WTC11 (cell line): ENCODE data around the gene CPEB4. TPM values are rescaled to one million over a fixed set of nuclear protein-coding genes. Genes with fewer than 3 reads are reported as not detected.

Source experiments
- ATAC-seq: fragments of 200-7000 bp; cut with Tn5 transposase; 2 replicates; pipeline ENCODE4 v1.10.0; 2021; ENCODE audit warnings: mild to moderate bottlenecking, moderate library complexity
- CTCF ChIA-PET: fragments of 300-600 bp; sonication (Branson Sonifier 250); formaldehyde crosslinking; loops from one replicate; lab custom pipeline; 2021; ENCODE audit warnings: antibody characterized with exemption; lab: Charles Lee
- POLR2A ChIA-PET: fragments of 350-600 bp; sonication (Branson Sonifier 250); formaldehyde crosslinking; loops from one replicate; lab custom pipeline; 2021; ENCODE audit warnings: antibody characterized with exemption; lab: Charles Lee
- DNase-seq: peaks from one replicate; pipeline ENCODE4 v3.0.0; 2021; ENCODE audit warnings: low spot score
- H3K27ac Mint-ChIP-seq: 2 replicates; pipeline ENCODE4 v1.8.0; 2021; ENCODE audit warnings: mixed read lengths
- H3K27me3 Mint-ChIP-seq: 2 replicates; pipeline ENCODE4 v1.8.0; 2021; ENCODE audit warnings: low read depth, mild to moderate bottlenecking, moderate library complexity, mixed read lengths
- H3K36me3 Mint-ChIP-seq: 2 replicates; pipeline ENCODE4 v1.8.0; 2021; ENCODE audit warnings: mixed read lengths
- H3K4me1 Mint-ChIP-seq: 2 replicates; pipeline ENCODE4 v1.8.0; 2022; ENCODE audit warnings: mixed read lengths
- H3K4me3 Mint-ChIP-seq: 2 replicates; pipeline ENCODE4 v1.8.0; 2021; ENCODE audit warnings: mild to moderate bottlenecking, moderate library complexity, mixed read lengths
- H3K9me3 Mint-ChIP-seq: 2 replicates; pipeline ENCODE4 v1.8.0; 2021; ENCODE audit warnings: mixed read lengths
- CREB1 ChIP-seq: sonication (generic); formaldehyde crosslinking; IDR thresholded peaks from 2 replicates; pipeline ENCODE4 v1.8.0; 2023; ENCODE audit warnings: mild to moderate bottlenecking, missing genetic modification reagents
- CTCF ChIP-seq: fragments of 200-600 bp; IDR thresholded peaks from 2 replicates; pipeline ENCODE4 v1.8.0; 2022; ENCODE audit warnings: antibody characterized with exemption
- EMX1 ChIP-seq: fragments of 250-450 bp; sonication (Bioruptor Pico); IDR thresholded peaks from 2 replicates; pipeline ENCODE4 v1.8.0; 2021; ENCODE audit warnings: mild to moderate bottlenecking
- GTF2I ChIP-seq: fragments of 250-450 bp; sonication (Bioruptor Pico); conservative IDR thresholded peaks from 2 replicates; pipeline ENCODE4 v1.4.0; 2021; ENCODE audit warnings: mild to moderate bottlenecking
- JAZF1 ChIP-seq: fragments of 250-450 bp; sonication (Bioruptor Pico); IDR thresholded peaks from 2 replicates; pipeline ENCODE4 v1.9.0; 2021; ENCODE audit warnings: moderate library complexity, mild to moderate bottlenecking, inconsistent platforms
- NFATC4 ChIP-seq: fragments of 250-450 bp; sonication (Bioruptor Pico); IDR thresholded peaks from 2 replicates; pipeline ENCODE4 v1.9.0; 2021; ENCODE audit warnings: mild to moderate bottlenecking
- NFYB ChIP-seq: sonication (generic); formaldehyde crosslinking; conservative IDR thresholded peaks from 2 replicates; pipeline ENCODE4 v1.8.0; 2022; ENCODE audit warnings: low read depth, missing genetic modification reagents
- NR3C1 ChIP-seq: sonication (generic); formaldehyde crosslinking; conservative IDR thresholded peaks from 2 replicates; pipeline ENCODE4 v1.8.1; 2023; ENCODE audit warnings: low read depth, mild to moderate bottlenecking, missing genetic modification reagents
- TCF7 ChIP-seq: sonication (generic); formaldehyde crosslinking; IDR thresholded peaks from 2 replicates; pipeline ENCODE4 v1.8.0; 2022; ENCODE audit warnings: mild to moderate bottlenecking, low read depth, missing genetic modification reagents, moderate library complexity
- ZNF281 ChIP-seq: sonication (generic); formaldehyde crosslinking; IDR thresholded peaks from 2 replicates; pipeline ENCODE4 v1.8.0; 2023; ENCODE audit warnings: mild to moderate bottlenecking, missing genetic modification reagents
- ZNF317 ChIP-seq: sonication (generic); formaldehyde crosslinking; IDR thresholded peaks from 2 replicates; pipeline ENCODE4 v1.8.1; 2023; ENCODE audit warnings: low read depth, mild to moderate bottlenecking, moderate library complexity, missing genetic modification reagents, borderline replicate concordance
- ZNF396 ChIP-seq: fragments of 250-450 bp; sonication (Bioruptor Pico); IDR thresholded peaks from 2 replicates; pipeline ENCODE4 v1.8.0; 2021; ENCODE audit warnings: mild to moderate bottlenecking, moderate library complexity, borderline replicate concordance
- total RNA-seq: library from RNA; stranded (reverse); gene quantifications from 3 replicates; pipeline ENCODE4 v1.2.3, GENCODE V29; 2021
- TF ChIP-seq, protein P1 (sequence below): sonication (generic); formaldehyde crosslinking; IDR thresholded peaks from 2 replicates; pipeline ENCODE4 v1.8.0; 2022; ENCODE audit warnings: missing genetic modification reagents
- TF ChIP-seq, protein P2 (sequence below): sonication (generic); formaldehyde crosslinking; IDR thresholded peaks from 2 replicates; pipeline ENCODE4 v1.8.1; 2022; ENCODE audit warnings: low read depth, missing genetic modification reagents, borderline replicate concordance

Gene CPEB4
- total RNA-seq, 1 experiment from 2014 or later: 12.7 TPM

GRCh38 chr5:173885475-173886010 is 2.6 kb upstream of the CPEB4 start:
- no peak for ATAC-seq
- H3K4me3 Mint-ChIP-seq: no peak overlapping the region

More at GRCh38 chr5:173885475-173886010, 2.6 kb upstream of the CPEB4 start:
- no peak for DNase-seq
- Mint-ChIP-seq H3K27ac (no peak overlapping the region), H3K4me1 (peaks cover 36% of the 10 kb centered on the region), H3K36me3 (no peaks in the 10 kb centered on the region), H3K27me3 (peaks cover 3% of the 10 kb centered on the region; the same call in 1 of the 2 replicates), H3K9me3 (peaks cover 6% of the 10 kb centered on the region)
- TF ChIP-seq, protein P1, sequence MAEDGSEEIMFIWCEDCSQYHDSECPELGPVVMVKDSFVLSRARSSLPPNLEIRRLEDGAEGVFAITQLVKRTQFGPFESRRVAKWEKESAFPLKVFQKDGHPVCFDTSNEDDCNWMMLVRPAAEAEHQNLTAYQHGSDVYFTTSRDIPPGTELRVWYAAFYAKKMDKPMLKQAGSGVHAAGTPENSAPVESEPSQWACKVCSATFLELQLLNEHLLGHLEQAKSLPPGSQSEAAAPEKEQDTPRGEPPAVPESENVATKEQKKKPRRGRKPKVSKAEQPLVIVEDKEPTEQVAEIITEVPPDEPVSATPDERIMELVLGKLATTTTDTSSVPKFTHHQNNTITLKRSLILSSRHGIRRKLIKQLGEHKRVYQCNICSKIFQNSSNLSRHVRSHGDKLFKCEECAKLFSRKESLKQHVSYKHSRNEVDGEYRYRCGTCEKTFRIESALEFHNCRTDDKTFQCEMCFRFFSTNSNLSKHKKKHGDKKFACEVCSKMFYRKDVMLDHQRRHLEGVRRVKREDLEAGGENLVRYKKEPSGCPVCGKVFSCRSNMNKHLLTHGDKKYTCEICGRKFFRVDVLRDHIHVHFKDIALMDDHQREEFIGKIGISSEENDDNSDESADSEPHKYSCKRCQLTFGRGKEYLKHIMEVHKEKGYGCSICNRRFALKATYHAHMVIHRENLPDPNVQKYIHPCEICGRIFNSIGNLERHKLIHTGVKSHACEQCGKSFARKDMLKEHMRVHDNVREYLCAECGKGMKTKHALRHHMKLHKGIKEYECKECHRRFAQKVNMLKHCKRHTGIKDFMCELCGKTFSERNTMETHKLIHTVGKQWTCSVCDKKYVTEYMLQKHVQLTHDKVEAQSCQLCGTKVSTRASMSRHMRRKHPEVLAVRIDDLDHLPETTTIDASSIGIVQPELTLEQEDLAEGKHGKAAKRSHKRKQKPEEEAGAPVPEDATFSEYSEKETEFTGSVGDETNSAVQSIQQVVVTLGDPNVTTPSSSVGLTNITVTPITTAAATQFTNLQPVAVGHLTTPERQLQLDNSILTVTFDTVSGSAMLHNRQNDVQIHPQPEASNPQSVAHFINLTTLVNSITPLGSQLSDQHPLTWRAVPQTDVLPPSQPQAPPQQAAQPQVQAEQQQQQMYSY: no peak
- TF ChIP-seq NFATC4 (CRISPR knock-in tag) (no peak), ZNF317 (CRISPR knock-in tag) (no peak), CREB1 (CRISPR knock-in tag) (no peak), TCF7 (CRISPR knock-in tag) (no peak), NR3C1 (no peak), ZNF396 (CRISPR knock-in tag) (no peak), CTCF (no peak), JAZF1 (CRISPR knock-in tag) (no peak), EMX1 (CRISPR knock-in tag) (no peak), NFYB (no peak), GTF2I (CRISPR knock-in tag) (no peak), ZNF281 (no peak)
- TF ChIP-seq, protein P2, sequence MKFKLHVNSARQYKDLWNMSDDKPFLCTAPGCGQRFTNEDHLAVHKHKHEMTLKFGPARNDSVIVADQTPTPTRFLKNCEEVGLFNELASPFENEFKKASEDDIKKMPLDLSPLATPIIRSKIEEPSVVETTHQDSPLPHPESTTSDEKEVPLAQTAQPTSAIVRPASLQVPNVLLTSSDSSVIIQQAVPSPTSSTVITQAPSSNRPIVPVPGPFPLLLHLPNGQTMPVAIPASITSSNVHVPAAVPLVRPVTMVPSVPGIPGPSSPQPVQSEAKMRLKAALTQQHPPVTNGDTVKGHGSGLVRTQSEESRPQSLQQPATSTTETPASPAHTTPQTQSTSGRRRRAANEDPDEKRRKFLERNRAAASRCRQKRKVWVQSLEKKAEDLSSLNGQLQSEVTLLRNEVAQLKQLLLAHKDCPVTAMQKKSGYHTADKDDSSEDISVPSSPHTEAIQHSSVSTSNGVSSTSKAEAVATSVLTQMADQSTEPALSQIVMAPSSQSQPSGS (CRISPR knock-in tag): no peak
- ChIA-PET CTCF (interaction anchor here (1.0 kb wide), 1 partner anchor 257 kb away, joined by 3 read pairs; no protein-coding TSS in a partner anchor), POLR2A (interaction anchor here (0.7 kb wide), 1 partner anchor 48 kb away, joined by 3 read pairs; no protein-coding TSS in a partner anchor)
